Measurements from ENCODE around the gene SCTR.

GRCh38 chr2:119442850-119443249 lies 81.4 kb downstream of the SCTR start:
- no peak for TF ChIP-seq CTCF (conservative IDR thresholded peaks at IDR 0.05 in 1 of 2, IDR thresholded peaks at IDR 0.05 in 1 of 2; ENCODE audit: extremely low read depth in 1 of 2, insufficient read depth in 1 of 2, low read depth in 1 of 2, low read length in 2 of 2)
- no peak for TF ChIP-seq EZH2 (IDR thresholded peaks at IDR 0.05; ENCODE audit: borderline replicate concordance, low read length)

All from mammary epithelial cell (primary cell).